ENCODE data around the gene GBX1.

Gene GBX1

GRCh38 chr7:151193203-151193978 lies 25.9 kb upstream of the GBX1 start:
- no peak for DNase-seq

- DNase-seq = no peak
Measured at GRCh38 chr7:151192002-151192539, 24.6 kb upstream of the GBX1 start.

GRCh38 chr7:151191544-151191943 lies 24.1 kb upstream of the GBX1 start:
- DNase-seq = no peak

GRCh38 chr7:151189038-151189437 lies 21.5 kb upstream of the GBX1 start:
- no peak for DNase-seq

GRCh38 chr7:151188252-151188542 lies 20.7 kb upstream of the GBX1 start:
- no peak for DNase-seq

GRCh38 chr7:151187409-151188251 lies 20.1 kb upstream of the GBX1 start:
- DNase-seq = no peak

GRCh38 chr7:151186640-151187408 lies 19.3 kb upstream of the GBX1 start, which contains the start of gene ASB10:
Gene ASB10, minus strand, starts transcription at chr7:151187250. Its CDS starts 120 bp downstream, at chr7:151187130.
- DNase-seq = no peak

GRCh38 chr7:151185762-151186639 lies 18.5 kb upstream of the GBX1 start:
- DNase-seq = no peak

- no peak for DNase-seq
Measured at GRCh38 chr7:151181011-151181431, 13.5 kb upstream of the GBX1 start.

- DNase-seq = no peak
Measured at GRCh38 chr7:151179946-151180345, 12.5 kb upstream of the GBX1 start.

- DNase-seq = no peak
Measured at GRCh38 chr7:151179287-151179860, 11.9 kb upstream of the GBX1 start.

- no peak for DNase-seq
Measured at GRCh38 chr7:151178831-151179230, 11.3 kb upstream of the GBX1 start.

GRCh38 chr7:151178236-151178635 lies 10.7 kb upstream of the GBX1 start:
- no peak for DNase-seq

- DNase-seq = no peak
Measured at GRCh38 chr7:151177310-151177709, 9.8 kb upstream of the GBX1 start.

- DNase-seq = no peak
Measured at GRCh38 chr7:151176401-151176800, 8.9 kb upstream of the GBX1 start.

GRCh38 chr7:151175793-151176311 lies 8.4 kb upstream of the GBX1 start:
- no peak for DNase-seq

- no peak for DNase-seq
Measured at GRCh38 chr7:151175047-151175792, 7.7 kb upstream of the GBX1 start.

- no peak for DNase-seq
Measured at GRCh38 chr7:151174246-151175046, 7.0 kb upstream of the GBX1 start.

GRCh38 chr7:151173386-151174245 lies 6.1 kb upstream of the GBX1 start:
- no peak for DNase-seq

Measured in NCI-H1092 treated with DMSO at 0.1 percent for 48 hours (cell line).